ENCODE data around the gene SOX30. TPM values are rescaled to one million over a fixed set of nuclear protein-coding genes. Genes with fewer than 3 reads are reported as not detected.

Gene SOX30
- total RNA-seq, 4 donors from 2014 or later = 0.16 to 0.75 TPM; not detected in 2

GRCh38 chr5:157592594-157592993 lies 59.6 kb downstream of the SOX30 start:
- H3K36me3 ChIP-seq = no peaks in the 10 kb centered on the region
- TF ChIP-seq POLR2A (IDR thresholded peaks at IDR 0.05) = no peak
- no peak for TF ChIP-seq EP300 (IDR thresholded peaks at IDR 0.05; ENCODE audit: low read depth)
- TF ChIP-seq CTCF (IDR thresholded peaks at IDR 0.05) = no peak
- TF ChIP-seq POLR2AphosphoS5 (IDR thresholded peaks at IDR 0.05) = no peak
- in situ Hi-C loops (cut with MboI; ENCODE audit: low pct_ligation_motif_present in 1 of 4, low pct_unique_long_range_greater_than_20kb in 1 of 4, low sequenced_read_pairs in 3 of 4) (no loop called here), intact Hi-C loops (cut with DNase I; ENCODE audit: low total_unique reads) (no loop called here)
- H3K9me3 ChIP-seq = no peaks in the 10 kb centered on the region
- H3K4me1 ChIP-seq = peaks cover 0 to 27% (median 0%) of the 10 kb centered on the region in 4 donors
- H3K27me3 ChIP-seq = no peaks in the 10 kb centered on the region
- H3K27ac ChIP-seq = peak overlapping the region in 3 of 4 donors; percentile 8 to 58 (median 16)
- DNase-seq = no peak
- no peak overlapping the region for H3K4me3 ChIP-seq
- WGBS, 2 donors (ENCODE audit: low coverage in 1 of 2) = 30 to 60% methylated on average over 2 to 3 of the region's 3 CpGs

GRCh38 chr5:157590478-157590877 lies 61.8 kb downstream of the SOX30 start:
- intact Hi-C loops (cut with DNase I; ENCODE audit: low total_unique reads) (no loop called here), in situ Hi-C loops (cut with MboI; ENCODE audit: low pct_ligation_motif_present in 1 of 4, low pct_unique_long_range_greater_than_20kb in 1 of 4, low sequenced_read_pairs in 3 of 4) (no loop called here)
- no peak for TF ChIP-seq POLR2A (IDR thresholded peaks at IDR 0.05)
- TF ChIP-seq CTCF (IDR thresholded peaks at IDR 0.05) = no peak
- no peak for TF ChIP-seq POLR2AphosphoS5 (IDR thresholded peaks at IDR 0.05)
- no peak for TF ChIP-seq EP300 (IDR thresholded peaks at IDR 0.05; ENCODE audit: low read depth)
- H3K4me1 ChIP-seq = peaks cover 0 to 27% (median 0%) of the 10 kb centered on the region in 4 donors
- no peak for DNase-seq
- no peaks in the 10 kb centered on the region for H3K27me3 ChIP-seq
- H3K36me3 ChIP-seq = no peaks in the 10 kb centered on the region
- H3K9me3 ChIP-seq = no peaks in the 10 kb centered on the region
- no peak overlapping the region for H3K27ac ChIP-seq
- H3K4me3 ChIP-seq = no peak overlapping the region

DNA sequence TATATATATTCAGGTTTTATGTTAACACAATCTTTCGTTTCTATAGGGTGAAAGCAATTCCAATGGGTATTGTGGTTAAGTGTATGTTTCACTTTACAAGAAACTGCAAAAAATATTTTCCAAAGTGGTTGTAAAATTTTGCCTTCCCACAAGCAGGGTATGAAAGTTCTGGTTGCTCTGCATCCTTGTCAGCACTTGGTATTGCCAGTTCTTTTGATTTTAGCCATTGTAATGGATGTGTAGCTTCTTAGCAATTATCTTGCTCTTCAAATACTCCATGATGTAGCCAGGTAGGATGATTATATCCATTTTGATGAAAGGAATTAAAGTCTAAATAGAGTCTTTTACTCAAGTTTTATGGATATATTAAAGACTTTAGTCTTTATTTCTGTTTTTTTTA lies 67.6 kb downstream of the SOX30 start:
- DNase-seq = no peak
- Histone ChIP-seq H3K36me3 (no peaks in the 10 kb centered on the region), H3K27me3 (no peaks in the 10 kb centered on the region), H3K9me3 (no peaks in the 10 kb centered on the region), H3K4me1 (no peaks in the 10 kb centered on the region), H3K27ac (no peak overlapping the region), H3K4me3 (no peak overlapping the region)
- in situ Hi-C loops (cut with MboI; ENCODE audit: low pct_ligation_motif_present in 1 of 4, low pct_unique_long_range_greater_than_20kb in 1 of 4, low sequenced_read_pairs in 3 of 4) = no loop called here
- no peak for TF ChIP-seq POLR2AphosphoS5 (IDR thresholded peaks at IDR 0.05)
- no peak for TF ChIP-seq EP300 (IDR thresholded peaks at IDR 0.05; ENCODE audit: low read depth)
- no peak for TF ChIP-seq CTCF (IDR thresholded peaks at IDR 0.05)
- no peak for TF ChIP-seq POLR2A (IDR thresholded peaks at IDR 0.05)
- intact Hi-C loops (cut with DNase I; ENCODE audit: low total_unique reads) = no loop called here
- WGBS, 2 donors (ENCODE audit: low coverage in 1 of 2) = 80 to 82% methylated on average over 1 of the region's 1 CpG

- no peaks in the 10 kb centered on the region for H3K36me3 ChIP-seq
- in situ Hi-C loops (cut with MboI; ENCODE audit: low pct_ligation_motif_present in 1 of 4, low pct_unique_long_range_greater_than_20kb in 1 of 4, low sequenced_read_pairs in 3 of 4) (no loop called here), intact Hi-C loops (cut with DNase I; ENCODE audit: low total_unique reads) (no loop called here)
- H3K4me3 ChIP-seq = no peak overlapping the region
- H3K27ac ChIP-seq = peak overlapping the region in 1 of 4 donors; percentile 30
- DNase-seq = no peak
- no peak for TF ChIP-seq CTCF (IDR thresholded peaks at IDR 0.05)
- TF ChIP-seq POLR2A (IDR thresholded peaks at IDR 0.05) = no peak
- TF ChIP-seq POLR2AphosphoS5 (IDR thresholded peaks at IDR 0.05) = no peak
- TF ChIP-seq EP300 (IDR thresholded peaks at IDR 0.05; ENCODE audit: low read depth) = no peak
- H3K4me1 ChIP-seq = no peaks in the 10 kb centered on the region
- no peaks in the 10 kb centered on the region for H3K27me3 ChIP-seq
- 67 to 72% methylated on average over 6 to 10 of the region's 10 CpGs for WGBS, 2 donors (ENCODE audit: low coverage in 1 of 2)
- no peaks in the 10 kb centered on the region for H3K9me3 ChIP-seq
These were observed 69.3 kb downstream of the SOX30 start for GRCh38 chr5:157582731-157583620.

Data from transverse colon (tissue), 4 donors.